Chondrocyte (in vitro differentiated cells): ENCODE results near the gene PTPRK. TPM values are rescaled to one million over a fixed set of nuclear protein-coding genes. Genes with fewer than 3 reads are reported as not detected.

ENCODE experiments used
- DNase-seq: peaks from one replicate; pipeline ENCODE4 v3.0.0; 2021; ENCODE audit warnings: mixed read lengths, low spot score
- H3K27ac Mint-ChIP-seq: one replicate; pipeline ENCODE4 v1.8.0; 2021; ENCODE audit warnings: mild to moderate bottlenecking, moderate library complexity, mixed read lengths; ENCODE audit not compliant: unreplicated experiment
- H3K27me3 Mint-ChIP-seq: 2 replicates; pipeline ENCODE4 v1.8.0; 2021; ENCODE audit warnings: low read depth, mixed read lengths
- H3K36me3 Mint-ChIP-seq: 2 replicates; pipeline ENCODE4 v1.8.0; 2021; ENCODE audit warnings: low read depth, mixed read lengths
- H3K4me1 Mint-ChIP-seq: 2 replicates; pipeline ENCODE4 v1.8.0; 2021; ENCODE audit warnings: low read depth, mild to moderate bottlenecking, mixed read lengths
- H3K4me3 Mint-ChIP-seq: one replicate; pipeline ENCODE4 v1.8.0; 2021; ENCODE audit warnings: mild to moderate bottlenecking, moderate library complexity, mixed read lengths; ENCODE audit not compliant: unreplicated experiment
- H3K9me3 Mint-ChIP-seq: 2 replicates; pipeline ENCODE4 v1.8.0; 2021; ENCODE audit warnings: low read depth, mixed read lengths
- CTCF ChIP-seq: fragments of 200-600 bp; sonication (generic); IDR thresholded peaks from 2 replicates; pipeline ENCODE4 v1.5.0; 2021; ENCODE audit warnings: antibody characterized with exemption, mild to moderate bottlenecking, moderate library complexity
- total RNA-seq: library from RNA; stranded (reverse); gene quantifications from 3 replicates; pipeline ENCODE4 v1.2.1, GENCODE V29; 2021

PTPRK gene
- total RNA-seq, 1 donor from 2014 or later = 63.3 TPM

- no peak for DNase-seq
- no peak for TF ChIP-seq CTCF
- H3K27ac Mint-ChIP-seq = no peak overlapping the region
These were observed 40.4 kb downstream of the PTPRK start for GRCh38 chr6:128479991-128480390.

GRCh38 chr6:128479048-128479666, 41.2 kb downstream of the PTPRK start:
- H3K9me3 Mint-ChIP-seq = no peaks in the 10 kb centered on the region
- DNase-seq = no peak
- H3K27ac Mint-ChIP-seq = no peak overlapping the region
- H3K36me3 Mint-ChIP-seq = no peaks in the 10 kb centered on the region
- H3K4me3 Mint-ChIP-seq = no peak overlapping the region
- H3K4me1 Mint-ChIP-seq = peaks cover 28% of the 10 kb centered on the region
- no peaks in the 10 kb centered on the region for H3K27me3 Mint-ChIP-seq
- TF ChIP-seq CTCF = no peak

More at GRCh38 chr6:128479991-128480390, 40.4 kb downstream of the PTPRK start:
- Mint-ChIP-seq H3K4me1 (peaks cover 20% of the 10 kb centered on the region), H3K4me3 (no peak overlapping the region), H3K36me3 (no peaks in the 10 kb centered on the region), H3K9me3 (no peaks in the 10 kb centered on the region), H3K27me3 (no peaks in the 10 kb centered on the region)

GRCh38 chr6:128478230-128479047, 42.0 kb downstream of the PTPRK start:
- no peaks in the 10 kb centered on the region for H3K9me3 Mint-ChIP-seq
- TF ChIP-seq CTCF = no peak
- no peak overlapping the region for H3K4me3 Mint-ChIP-seq
- H3K27me3 Mint-ChIP-seq = no peaks in the 10 kb centered on the region
- no peaks in the 10 kb centered on the region for H3K36me3 Mint-ChIP-seq
- H3K4me1 Mint-ChIP-seq = peaks cover 30% of the 10 kb centered on the region
- no peak overlapping the region for H3K27ac Mint-ChIP-seq
- DNase-seq = no peak

GRCh38 chr6:128474933-128475332, 45.5 kb downstream of the PTPRK start:
- Mint-ChIP-seq H3K36me3 (no peaks in the 10 kb centered on the region), H3K27ac (no peak overlapping the region), H3K9me3 (no peaks in the 10 kb centered on the region), H3K27me3 (no peaks in the 10 kb centered on the region), H3K4me3 (no peak overlapping the region), H3K4me1 (peaks cover 35% of the 10 kb centered on the region)
- DNase-seq = no peak
- TF ChIP-seq CTCF = no peak

- peak overlapping the region; percentile 42 for H3K27ac Mint-ChIP-seq
- H3K27me3 Mint-ChIP-seq = no peaks in the 10 kb centered on the region
- DNase-seq = no peak
- H3K4me3 Mint-ChIP-seq = no peak overlapping the region
- H3K9me3 Mint-ChIP-seq = no peaks in the 10 kb centered on the region
- TF ChIP-seq CTCF = no peak
- peaks cover 35% of the 10 kb centered on the region for H3K4me1 Mint-ChIP-seq
- H3K36me3 Mint-ChIP-seq = no peaks in the 10 kb centered on the region
These were observed 45.9 kb downstream of the PTPRK start for GRCh38 chr6:128474481-128474880.
